K562 (cell line): ENCODE results near the gene HS3ST4. TPM values are rescaled to one million over a fixed set of nuclear protein-coding genes. Genes with fewer than 3 reads are reported as not detected.

ENCODE experiments used
- ATAC-seq: fragments of 200-7000 bp; cut with Tn5 transposase; 3 replicates; pipeline ENCODE4 v1.9.1; 2020; ENCODE audit warnings: moderate library complexity
- BruUV-seq: library from RNA; stranded (reverse); fragments of 400-500 nt; replicated peaks from 2 replicates; lab custom pipeline; 2021; lab: Mats Ljungman, UMichigan
- CTCF ChIA-PET: fragments of 300-600 bp; formaldehyde crosslinking; extraction: SDS; loops from one replicate; lab custom pipeline; 2021; ENCODE audit warnings: low intra/inter-chr PET ratio; lab: Yijun Ruan, JAX
- POLR2A ChIA-PET: fragments of 300-600, 350-650 bp; sonication (Branson Sonifier 250); formaldehyde crosslinking; extraction: SDS; loops from one replicate; lab custom pipeline; 2021; ENCODE audit warnings: antibody characterized with exemption, inconsistent platforms; lab: Yijun Ruan, JAX
- DNase-seq, 4 experiments: peaks; one replicate each; pipeline versions ENCODE4 v3.0.0 to v3.0.0-alpha.2; 2011 to 2018; ENCODE audit warnings: low spot score in 3 of 4, mixed read lengths in 3 of 4; ENCODE audit errors: extremely low read depth in 1 of 4
- FAIRE-seq: peaks from 2 replicates; lab custom pipeline; 2011; peaks lifted over from hg19 to GRCh38; lab: Jason Lieb, UNC
- H2AFZ ChIP-seq: 2 replicates; pipeline ENCODE4 v1.6.0; 2011; ENCODE audit warnings: low read depth, low read length, control low read depth, inconsistent platforms
- H3K27ac ChIP-seq: fragments of 200-600 bp; 3 replicates; pipeline ENCODE4 v1.8.0; 2011; ENCODE audit warnings: low read depth, mild to moderate bottlenecking, control low read depth, inconsistent platforms, low read length, moderate library complexity, mixed read lengths; ENCODE audit errors: extremely low read depth
- H3K27me3 ChIP-seq, 2 experiments: fragments of 300-600 bp in 1 of 2; 2 replicates in 1 of 2; 3 replicates in 1 of 2; pipeline versions ENCODE4 v1.6.0 to v1.8.0; 2011; ENCODE audit warnings: inconsistent platforms in 2 of 2, low read length in 2 of 2, mild to moderate bottlenecking in 1 of 2, mixed read lengths in 1 of 2, moderate library complexity in 1 of 2; ENCODE audit not compliant: control insufficient read depth in 2 of 2, insufficient read depth in 2 of 2
- H3K36me3 ChIP-seq: fragments of 300-600 bp; 3 replicates; pipeline ENCODE4 v1.8.0; 2011; ENCODE audit warnings: mild to moderate bottlenecking, low read length, inconsistent platforms; ENCODE audit not compliant: control insufficient read depth, insufficient read depth
- H3K4me1 ChIP-seq, 2 experiments: fragments of 200-600 bp in 1 of 2; replicated peaks in 1 of 2; 2 replicates in 1 of 2; 3 replicates in 1 of 2; pipeline versions ENCODE4 v1.5.1 to v1.8.0; 2011; ENCODE audit warnings: inconsistent platforms in 2 of 2, low read length in 2 of 2, mild to moderate bottlenecking in 1 of 2, mixed read lengths in 1 of 2, moderate library complexity in 1 of 2; ENCODE audit not compliant: control insufficient read depth in 2 of 2, insufficient read depth in 2 of 2
- H3K4me2 ChIP-seq: 2 replicates; pipeline ENCODE4 v1.6.1; 2011; ENCODE audit warnings: low read length, control low read depth, inconsistent platforms, mixed read lengths; ENCODE audit not compliant: insufficient read depth
- H3K4me3 ChIP-seq: fragments of 200-600 bp; sonication (generic), shearing (Covaris generic); 2 replicates; pipeline ENCODE4 v1.5.1; 2016; ENCODE audit warnings: control low read depth, inconsistent platforms
- H3K79me2 ChIP-seq: fragments of 200-600 bp; 3 replicates; pipeline ENCODE4 v1.8.0; 2011; ENCODE audit warnings: low read length, inconsistent platforms; ENCODE audit not compliant: control insufficient read depth, insufficient read depth
- H3K9ac ChIP-seq, 2 experiments: 2 replicates each; pipeline versions ENCODE4 v1.6.0 to v1.6.1; 2011; ENCODE audit warnings: low read depth in 2 of 2, low read length in 2 of 2, control low read depth in 1 of 2, inconsistent platforms in 1 of 2, mild to moderate bottlenecking in 1 of 2, mixed read lengths in 1 of 2; ENCODE audit not compliant: insufficient read depth in 1 of 2
- H3K9me1 ChIP-seq: one replicate; pipeline ENCODE4 v1.6.0; 2011; ENCODE audit warnings: inconsistent platforms, mild to moderate bottlenecking, low read length, moderate library complexity; ENCODE audit not compliant: control insufficient read depth, insufficient read depth
- H3K9me3 ChIP-seq: replicated peaks from 2 replicates; pipeline ENCODE4 v1.5.1; 2011; ENCODE audit warnings: low read depth, low read length, inconsistent platforms; ENCODE audit not compliant: control insufficient read depth, insufficient read depth
- H4K20me1 ChIP-seq: replicated peaks from 2 replicates; pipeline ENCODE4 v1.6.1; 2011; ENCODE audit warnings: low read length, inconsistent platforms, mixed read lengths; ENCODE audit not compliant: control insufficient read depth, insufficient read depth
- ADNP ChIP-seq: fragments of 200-800 bp; sonication (Bioruptor generic); IDR thresholded peaks from 2 replicates; pipeline ENCODE4 v1.6.1; 2016; ENCODE audit warnings: missing genetic modification characterization, missing compliant biosample characterization
- GABPA ChIP-seq: fragments of 200-800 bp; sonication (Bioruptor generic); conservative IDR thresholded peaks from 2 replicates; pipeline ENCODE4 v1.6.1; 2016; ENCODE audit warnings: low read depth, missing genetic modification characterization, missing compliant biosample characterization
- HNRNPUL1 ChIP-seq: fragments of 200-400 bp; formaldehyde crosslinking; IDR thresholded peaks from 2 replicates; pipeline ENCODE4 v1.6.1; 2017; ENCODE audit warnings: low read length
- PML ChIP-seq: IDR thresholded peaks from 2 replicates; pipeline ENCODE4 v1.6.1; 2012; ENCODE audit warnings: low read length, inconsistent platforms
- SIN3A ChIP-seq, 2 experiments: fragments of 150-350 bp in 1 of 2; IDR thresholded peaks; 2 replicates each; pipeline ENCODE4 v1.6.1; 2011 to 2016; ENCODE audit warnings: borderline replicate concordance in 2 of 2, low read depth in 2 of 2, low read length in 2 of 2, mild to moderate bottlenecking in 2 of 2, moderate library complexity in 2 of 2; ENCODE audit not compliant: control insufficient read depth in 1 of 2
- SMAD1 ChIP-seq: fragments of 150-350 bp; IDR thresholded peaks from 2 replicates; pipeline ENCODE4 v1.6.1; 2014; ENCODE audit warnings: low read length, low read depth; ENCODE audit not compliant: partially characterized antibody
- TAF15 ChIP-seq: fragments of 200-400 bp; formaldehyde crosslinking; IDR thresholded peaks from 2 replicates; pipeline ENCODE4 v1.6.1; 2017; ENCODE audit warnings: mild to moderate bottlenecking, low read depth, low read length, moderate library complexity
- TAL1 ChIP-seq: fragments of 450-650 bp; IDR thresholded peaks from 2 replicates; pipeline ENCODE4 v1.6.1; 2016; ENCODE audit warnings: mild to moderate bottlenecking
- TCF7L2 ChIP-seq: fragments of 150-350 bp; IDR thresholded peaks from 2 replicates; pipeline ENCODE4 v1.6.1; 2016; ENCODE audit warnings: low read depth, mild to moderate bottlenecking, low read length, moderate library complexity
- THRAP3 ChIP-seq: fragments of 450-650 bp; IDR thresholded peaks from 2 replicates; pipeline ENCODE4 v1.6.1; 2016; ENCODE audit warnings: mild to moderate bottlenecking, inconsistent platforms, borderline replicate concordance
- TRIM28 ChIP-seq: fragments of 450-650 bp; IDR thresholded peaks from 2 replicates; pipeline ENCODE4 v1.6.1; 2017
- ZBTB26 ChIP-seq: fragments of 450-650 bp; formaldehyde crosslinking; IDR thresholded peaks from 2 replicates; pipeline ENCODE4 v1.4.0; 2022; ENCODE audit warnings: missing genetic modification characterization
- ZKSCAN3 ChIP-seq: fragments of 250-450 bp; sonication (Bioruptor Pico); IDR thresholded peaks from 2 replicates; pipeline ENCODE4 v1.4.0; 2020
- ZNF24 ChIP-seq: fragments of 450-650 bp; IDR thresholded peaks from 2 replicates; pipeline ENCODE4 v1.6.1; 2016
- ZNF444 ChIP-seq: fragments of 250-450 bp; sonication (Bioruptor Pico); IDR thresholded peaks from 2 replicates; pipeline ENCODE4 v1.4.0; 2020; ENCODE audit warnings: mild to moderate bottlenecking, moderate library complexity
- ZNF583 ChIP-seq: fragments of 250-450 bp; sonication (Bioruptor Pico); IDR thresholded peaks from 2 replicates; pipeline ENCODE4 v1.4.0; 2020
- ZNF639 ChIP-seq, 2 experiments: fragments of 200-800 bp in 1 of 2; sonication (Bioruptor generic) in 1 of 2; sonication (generic) in 1 of 2; formaldehyde crosslinking in 1 of 2; IDR thresholded peaks in 1 of 2; conservative IDR thresholded peaks in 1 of 2; 2 replicates each; pipeline versions ENCODE4 v1.5.0 to v1.6.1; 2016 to 2020; ENCODE audit warnings: missing compliant biosample characterization in 1 of 2, missing genetic modification characterization in 1 of 2, missing genetic modification reagents in 1 of 2
- WGBS: fragments of 100-300 bp; shearing (Covaris generic); methylation state at CpG from one replicate; pipeline ENCODE4 v1.1.6; 2016; ENCODE audit warnings: low coverage, mixed read lengths; ENCODE audit not compliant: insufficient coverage; ENCODE audit errors: missing lambda C conversion rate; 5-methylcytosine and 5-hydroxymethylcytosine counted together
- in situ Hi-C: fragments of 300-500 bp; cut with MboI; formaldehyde crosslinking; loops from 4 replicates; pipeline ENCODE4 v1.15.0; 2018; ENCODE audit warnings: inconsistent platforms, mixed read lengths
- intact Hi-C: fragments of 100-400 bp; cut with micrococcal nuclease; formaldehyde crosslinking; loops from 2 replicates; pipeline ENCODE4 v1.14.2; 2022
- polyA plus RNA-seq, 8 experiments: library from polyadenylated mRNA; depleted of rRNA in 4 of 8; stranded (reverse) in 5 of 8; unstranded in 3 of 8; fragments of >200 nt; fragmentation: Nextera tagmentation in 2 of 8; fragmentation: Illumina TruSeq in 1 of 8; extraction: Ambion mirVana in 2 of 8; extraction: Trizol in 1 of 8; gene quantifications; 2 replicates each; pipeline versions ENCODE4 v1.2.1 to v1.2.3, GENCODE V29; 2011 to 2014; ENCODE audit warnings: inconsistent platforms in 1 of 8, missing spikeins in 1 of 8
- total RNA-seq, 7 experiments: library from RNA; depleted of rRNA in 6 of 7; stranded (reverse); fragments of >200 nt in 6 of 7; fragmentation: Illumina TruSeq in 2 of 7; extraction: Trizol in 2 of 7; gene quantifications; 2 replicates each; pipeline versions ENCODE4 v1.2.1 to v1.2.3, GENCODE V29; 2011 to 2021; ENCODE audit warnings: low replicate concordance in 1 of 7

Gene HS3ST4
- total and polyA plus RNA-seq, 9 of the 15 experiments (the other 6 are each of a cell fraction or from before 2014, with no cell fraction given): not detected

- Histone ChIP-seq H3K36me3 (no peaks in the 10 kb centered on the region), H3K4me1 (no peaks in the 10 kb centered on the region), H3K9ac (no peak overlapping the region), H3K9me1 (no peaks in the 10 kb centered on the region), H4K20me1 (no peaks in the 10 kb centered on the region), H3K27me3 (no peaks in the 10 kb centered on the region; a peak in 1 of 5 replicates), H3K4me3 (no peak overlapping the region), H3K4me2 (no peak overlapping the region), H3K9me3 (no peaks in the 10 kb centered on the region), H2AFZ (no peak overlapping the region), H3K79me2 (no peaks in the 10 kb centered on the region), H3K27ac (no peak overlapping the region)
- FAIRE-seq: no peak
- intact Hi-C loops (no loop called here), in situ Hi-C loops (no loop called here)
- ATAC-seq: no peak
- 0% methylated on average over 6 of the region's 6 CpGs for WGBS
- ChIA-PET POLR2A (interaction anchor here (0.7 kb wide), 1 partner anchor 8 kb away, joined by 3 read pairs; no protein-coding TSS in a partner anchor), CTCF (no interaction called here)
- DNase-seq: no peak
- BruUV-seq: no TSS peak
- TF ChIP-seq GABPA (no peak), ZNF444 (no peak), ZBTB26 (CRISPR knock-in tag) (no peak), ZNF24 (no peak), ADNP (tag) (no peak), TAL1 (no peak), TRIM28 (no peak), TCF7L2 (no peak), ZNF583 (no peak), ZNF639 (CRISPR knock-in tag; conservative IDR thresholded peaks at IDR 0.05 in 1 of 2, IDR thresholded peaks at IDR 0.05 in 1 of 2) (no peak), SIN3A (IDR thresholded peaks at IDR 0.05; ENCODE audit: borderline replicate concordance in 2 of 2, control insufficient read depth in 1 of 2, low read depth in 2 of 2, low read length in 2 of 2) (no peak), TAF15 (no peak), HNRNPUL1 (no peak), THRAP3 (no peak), PML (no peak), SMAD1 (no peak), ZKSCAN3 (CRISPR knock-in tag) (no peak)
- TF ChIP-seq, all 486 proteins: peak for 0
Measured at GRCh38 chr16:25750488-25751216, 58.9 kb downstream of the HS3ST4 start.
